SH-SY5Y (cell line): Measurements from ENCODE around the gene POFUT1.

Source experiments
- GATA2 ChIP-seq: IDR thresholded peaks from 2 replicates; pipeline ENCODE4 v1.6.1; 2011; ENCODE audit warnings: mild to moderate bottlenecking, low read depth, low read length
- GATA3 ChIP-seq: IDR thresholded peaks from 2 replicates; pipeline ENCODE4 v1.6.1; 2011; ENCODE audit warnings: low read depth, mild to moderate bottlenecking, low read length, moderate library complexity

The POFUT1 gene

GRCh38 chr20:32201296-32201976, 6.2 kb upstream of the POFUT1 start:
- no peak for TF ChIP-seq GATA3
- no peak for TF ChIP-seq GATA2

GRCh38 chr20:32201977-32202363, 5.7 kb upstream of the POFUT1 start:
- no peak for TF ChIP-seq GATA3
- no peak for TF ChIP-seq GATA2

DNA sequence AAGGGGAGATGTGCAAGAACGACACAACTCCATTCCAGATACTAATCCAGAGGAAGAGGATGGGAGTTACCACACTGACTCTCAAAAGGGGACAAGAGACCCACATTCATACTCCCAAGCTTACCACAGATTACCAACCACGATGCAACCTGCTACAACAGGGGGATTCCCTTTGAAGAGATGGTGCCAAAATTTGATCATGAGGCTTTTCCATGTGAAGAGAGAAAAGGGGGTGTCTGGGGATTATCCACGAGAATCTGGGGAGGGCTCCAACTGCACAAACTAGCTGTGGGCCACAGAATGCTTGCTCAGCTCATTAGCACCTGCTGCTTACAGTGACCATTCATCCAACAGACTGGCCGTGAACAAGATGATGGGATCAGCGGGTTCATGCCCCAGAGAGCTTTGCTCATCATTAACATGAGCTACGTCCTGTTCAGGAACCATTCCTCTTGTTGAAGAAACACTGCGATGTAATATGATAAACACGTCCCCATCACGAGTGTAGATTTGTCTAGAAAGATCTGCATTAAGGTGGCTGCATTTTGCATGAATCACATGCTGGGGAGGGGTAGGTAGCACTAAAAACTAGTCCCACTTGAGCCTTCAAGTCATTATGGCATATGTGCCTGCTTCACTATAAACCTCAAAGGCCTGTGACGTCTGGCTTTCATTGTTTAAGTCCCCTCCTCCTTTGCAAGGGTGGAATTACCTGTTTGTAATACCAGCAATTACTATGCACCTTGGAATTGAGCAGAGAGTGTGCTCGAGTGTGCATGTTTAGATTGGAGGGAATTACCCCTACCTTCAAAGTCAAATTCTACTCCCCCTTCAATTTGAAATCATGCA, 4.1 kb upstream of the POFUT1 start:
- no peak for TF ChIP-seq GATA3
- no peak for TF ChIP-seq GATA2

DNA sequence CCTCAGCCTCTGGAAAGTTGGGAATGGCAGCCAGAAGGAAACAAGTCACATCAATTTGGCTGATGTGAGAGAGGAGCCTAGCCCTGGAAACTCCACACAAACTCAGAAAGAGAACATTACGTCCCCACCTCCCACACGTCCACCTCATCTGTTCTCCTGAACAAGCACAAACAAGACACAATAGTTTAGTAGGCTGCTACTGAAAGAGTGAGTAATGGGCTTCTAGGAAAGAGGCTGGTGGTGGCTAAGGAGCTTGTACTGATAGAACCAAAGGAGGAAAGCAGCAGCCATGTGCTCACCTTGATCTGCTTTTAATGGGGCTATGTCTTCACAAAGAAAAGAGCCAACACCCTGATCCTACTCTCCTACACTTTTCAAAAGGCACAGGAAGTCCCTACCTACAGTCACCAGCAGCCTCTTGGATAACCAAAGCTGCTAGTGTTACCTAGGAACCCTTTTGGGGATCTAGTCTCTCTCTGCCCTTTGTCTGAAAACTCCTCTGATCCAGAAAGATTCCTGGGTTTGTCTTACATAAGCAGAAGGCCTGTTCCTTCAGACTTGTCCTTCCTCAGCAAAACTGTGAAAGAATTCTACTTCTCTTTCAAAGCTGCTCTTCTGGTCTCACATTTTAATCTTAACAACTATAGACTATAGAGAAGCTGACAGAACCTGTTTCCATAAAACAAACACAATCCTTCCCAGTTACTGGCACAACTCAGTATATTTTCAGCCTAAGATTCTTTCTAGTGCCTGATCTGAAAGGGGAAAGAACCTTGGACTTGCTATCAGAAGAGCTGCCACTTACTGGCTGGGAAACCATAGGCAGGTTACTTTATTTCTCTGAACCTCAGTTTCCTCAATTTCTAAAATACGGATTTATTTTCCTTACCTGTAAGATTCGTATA, 3.2 kb upstream of the POFUT1 start:
- TF ChIP-seq GATA3 (no peak), GATA2 (no peak)

GRCh38 chr20:32205110-32205842, 2.4 kb upstream of the POFUT1 start:
- TF ChIP-seq GATA2 (no peak), GATA3 (no peak)

DNA sequence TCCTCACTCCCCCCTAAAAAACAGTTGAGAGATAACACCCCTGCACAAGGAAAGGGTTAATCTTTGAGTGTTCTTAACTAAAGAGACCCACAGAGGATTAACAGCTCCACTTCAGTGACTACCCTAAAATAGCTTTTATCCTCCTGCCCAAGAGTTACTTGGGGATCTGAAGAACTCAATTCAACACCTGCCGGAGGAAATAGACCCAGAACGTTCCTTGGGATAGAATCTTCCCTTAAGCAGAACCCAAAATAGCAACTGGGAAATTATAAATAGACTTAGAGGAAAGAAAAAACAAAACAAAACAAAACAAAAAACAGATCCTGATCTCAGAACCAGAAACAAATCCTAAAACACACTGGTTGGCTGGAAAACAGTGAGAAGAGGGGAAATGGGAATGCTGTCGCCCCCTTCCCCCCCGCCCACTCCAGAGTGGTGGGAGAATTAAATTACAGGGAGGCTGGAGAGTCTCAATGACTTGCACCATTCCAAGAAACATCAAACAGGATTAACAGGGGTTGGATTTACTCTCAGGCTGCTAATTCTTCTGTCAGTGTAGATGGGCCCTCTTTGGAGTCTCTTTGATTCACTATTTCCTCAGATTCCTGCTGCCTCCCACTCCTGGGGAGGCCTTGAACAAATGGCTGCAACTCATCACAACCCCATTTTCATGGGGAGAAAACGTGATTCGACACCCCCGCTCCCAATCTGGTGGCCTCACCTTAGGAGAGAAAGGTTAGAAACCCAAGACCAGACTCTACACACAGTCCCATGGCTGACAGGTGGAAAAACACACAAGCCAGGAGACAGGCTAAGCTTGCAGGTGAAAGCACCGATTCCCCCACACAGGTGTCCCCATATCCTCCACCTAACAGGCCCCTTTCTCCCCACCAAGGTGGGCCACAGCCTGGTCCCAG, 1.6 kb upstream of the POFUT1 start:
- TF ChIP-seq GATA2 (no peak), GATA3 (no peak)

- no peak for TF ChIP-seq GATA3
- no peak for TF ChIP-seq GATA2
Observed at GRCh38 chr20:32206760-32207625, 687 bp upstream of the POFUT1 start.

DNA sequence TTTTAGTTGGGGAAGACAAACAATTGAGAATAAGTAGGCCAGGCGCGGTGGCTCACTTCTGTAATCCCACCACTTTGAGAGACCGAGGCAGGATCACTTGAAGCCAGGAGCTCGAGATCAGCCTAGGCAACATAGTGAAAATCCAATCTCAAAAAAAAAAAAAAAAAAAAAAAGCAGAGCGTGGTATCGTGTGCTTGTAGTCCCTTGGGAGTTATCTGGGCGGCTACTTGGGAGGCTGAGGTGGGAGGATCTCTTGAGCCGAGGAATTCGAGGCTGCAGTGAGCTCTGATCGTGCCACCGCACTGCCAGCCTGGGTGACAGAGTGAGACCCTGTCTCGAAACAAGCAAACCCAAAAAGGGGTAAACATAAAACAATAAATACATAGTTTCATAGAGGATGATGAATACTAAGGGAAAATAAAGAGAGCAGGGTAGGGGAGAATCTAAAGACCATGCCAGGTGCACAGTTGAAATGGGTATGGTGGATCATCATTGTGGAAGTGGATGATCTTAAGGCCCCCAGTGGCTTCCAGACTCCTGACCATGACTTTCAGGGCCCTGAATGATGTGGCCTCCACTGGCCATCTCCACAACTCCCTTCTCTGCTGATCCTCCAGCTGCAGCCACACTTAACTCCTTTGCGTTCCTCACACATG, 947 bp downstream of the POFUT1 start:
- TF ChIP-seq GATA3 = no peak
- no peak for TF ChIP-seq GATA2

- TF ChIP-seq GATA2 (no peak), GATA3 (no peak)
Observed at GRCh38 chr20:32209850-32210605, 2.3 kb downstream of the POFUT1 start.

DNA sequence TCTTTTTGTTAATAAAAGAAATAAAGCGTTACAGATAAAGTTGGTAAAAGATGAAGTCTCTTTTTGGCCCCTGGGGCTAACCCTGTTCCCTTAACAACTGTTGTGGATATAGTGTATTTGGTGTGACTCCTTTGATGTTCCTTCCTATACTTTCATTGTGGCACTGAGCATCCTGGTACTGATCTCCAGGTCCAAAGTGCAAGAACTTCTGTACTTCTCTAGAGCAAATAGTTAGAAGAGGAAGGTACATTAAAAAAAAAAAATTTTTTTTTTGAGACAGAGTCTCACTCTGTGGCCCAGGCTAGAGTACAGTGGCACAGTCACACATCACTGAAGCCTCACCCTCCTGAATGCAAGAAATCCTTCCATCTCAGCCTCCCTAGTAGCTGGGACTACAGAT, 6.2 kb downstream of the POFUT1 start:
- TF ChIP-seq GATA2 (no peak), GATA3 (no peak)

DNA sequence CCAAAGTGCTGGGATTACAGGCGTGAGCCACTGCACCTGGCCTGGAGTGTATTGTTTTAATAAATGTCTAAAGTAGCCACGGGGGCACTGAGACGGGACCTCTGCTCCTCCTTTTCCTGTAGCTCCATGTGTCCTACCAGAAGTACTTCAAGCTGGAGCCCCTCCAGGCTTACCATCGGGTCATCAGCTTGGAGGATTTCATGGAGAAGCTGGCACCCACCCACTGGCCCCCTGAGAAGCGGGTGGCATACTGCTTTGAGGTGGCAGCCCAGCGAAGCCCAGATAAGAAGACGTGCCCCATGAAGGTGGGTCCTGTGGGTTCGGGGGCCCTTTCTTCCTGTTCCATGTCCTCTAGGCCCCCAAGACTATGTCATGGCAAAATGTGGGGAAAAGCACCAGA, 7.5 kb downstream of the POFUT1 start:
- TF ChIP-seq GATA3 (no peak), GATA2 (no peak)
